Measurements from ENCODE around the gene AK9.

DNA sequence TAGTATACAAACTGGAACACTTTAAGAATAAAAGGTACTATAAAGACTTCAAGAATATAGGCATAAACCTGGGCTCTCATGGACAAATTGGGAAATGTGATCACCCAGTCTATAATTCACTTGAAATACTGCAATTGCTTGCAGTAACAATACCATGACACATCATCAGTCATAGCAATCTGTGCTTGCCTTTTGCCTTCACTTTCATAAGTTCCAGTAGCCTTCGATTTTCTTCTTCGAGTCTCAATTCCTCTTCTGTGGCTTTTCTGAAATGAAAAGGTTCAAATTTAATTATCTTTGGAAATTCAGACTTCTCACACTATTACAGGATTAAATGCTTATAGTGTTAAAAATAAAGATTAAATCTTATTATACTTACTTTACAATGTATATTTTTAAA is 111.6 kb downstream of the AK9 start:
- TF ChIP-seq, protein P1, sequence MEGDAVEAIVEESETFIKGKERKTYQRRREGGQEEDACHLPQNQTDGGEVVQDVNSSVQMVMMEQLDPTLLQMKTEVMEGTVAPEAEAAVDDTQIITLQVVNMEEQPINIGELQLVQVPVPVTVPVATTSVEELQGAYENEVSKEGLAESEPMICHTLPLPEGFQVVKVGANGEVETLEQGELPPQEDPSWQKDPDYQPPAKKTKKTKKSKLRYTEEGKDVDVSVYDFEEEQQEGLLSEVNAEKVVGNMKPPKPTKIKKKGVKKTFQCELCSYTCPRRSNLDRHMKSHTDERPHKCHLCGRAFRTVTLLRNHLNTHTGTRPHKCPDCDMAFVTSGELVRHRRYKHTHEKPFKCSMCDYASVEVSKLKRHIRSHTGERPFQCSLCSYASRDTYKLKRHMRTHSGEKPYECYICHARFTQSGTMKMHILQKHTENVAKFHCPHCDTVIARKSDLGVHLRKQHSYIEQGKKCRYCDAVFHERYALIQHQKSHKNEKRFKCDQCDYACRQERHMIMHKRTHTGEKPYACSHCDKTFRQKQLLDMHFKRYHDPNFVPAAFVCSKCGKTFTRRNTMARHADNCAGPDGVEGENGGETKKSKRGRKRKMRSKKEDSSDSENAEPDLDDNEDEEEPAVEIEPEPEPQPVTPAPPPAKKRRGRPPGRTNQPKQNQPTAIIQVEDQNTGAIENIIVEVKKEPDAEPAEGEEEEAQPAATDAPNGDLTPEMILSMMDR (conservative IDR thresholded peaks at IDR 0.05; ENCODE audit: low read depth, low read length): no peak
- TF ChIP-seq EZH2 (IDR thresholded peaks at IDR 0.05; ENCODE audit: borderline replicate concordance, low read depth, low read length, poor library complexity, severe bottlenecking): no peak

Measured in A673 (cell line).